ENCODE data around the gene ANKS6. TPM values are rescaled to one million over a fixed set of nuclear protein-coding genes. Genes with fewer than 3 reads are reported as not detected.

Gene ANKS6
- total and polyA plus RNA-seq, 10 of the 15 experiments (the other 5 are each of a cell fraction or from before 2014, with no cell fraction given) = 2.0 to 16.2 (median 6.1) TPM

DNA sequence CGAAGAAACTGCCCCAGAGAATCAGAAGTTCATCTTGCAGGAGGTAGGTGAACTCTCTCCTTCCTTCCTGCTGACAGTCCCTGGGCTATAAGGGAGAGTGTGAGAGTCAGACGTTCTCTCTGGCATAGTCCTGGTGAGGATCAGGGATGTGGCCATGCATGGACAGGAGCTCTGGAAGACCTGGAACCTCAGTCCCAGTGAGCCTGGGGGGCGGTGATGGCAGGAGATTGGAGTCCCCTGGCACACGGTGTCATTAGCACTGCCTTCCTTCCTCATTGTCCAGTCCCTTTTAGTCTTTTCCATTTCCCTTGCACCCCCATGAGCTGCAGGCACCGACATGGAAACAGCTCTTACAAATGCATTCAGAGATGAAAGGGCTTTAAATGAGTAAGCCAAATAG is 49.7 kb upstream of the ANKS6 start (continued):
- TF ChIP-seq, protein P1, sequence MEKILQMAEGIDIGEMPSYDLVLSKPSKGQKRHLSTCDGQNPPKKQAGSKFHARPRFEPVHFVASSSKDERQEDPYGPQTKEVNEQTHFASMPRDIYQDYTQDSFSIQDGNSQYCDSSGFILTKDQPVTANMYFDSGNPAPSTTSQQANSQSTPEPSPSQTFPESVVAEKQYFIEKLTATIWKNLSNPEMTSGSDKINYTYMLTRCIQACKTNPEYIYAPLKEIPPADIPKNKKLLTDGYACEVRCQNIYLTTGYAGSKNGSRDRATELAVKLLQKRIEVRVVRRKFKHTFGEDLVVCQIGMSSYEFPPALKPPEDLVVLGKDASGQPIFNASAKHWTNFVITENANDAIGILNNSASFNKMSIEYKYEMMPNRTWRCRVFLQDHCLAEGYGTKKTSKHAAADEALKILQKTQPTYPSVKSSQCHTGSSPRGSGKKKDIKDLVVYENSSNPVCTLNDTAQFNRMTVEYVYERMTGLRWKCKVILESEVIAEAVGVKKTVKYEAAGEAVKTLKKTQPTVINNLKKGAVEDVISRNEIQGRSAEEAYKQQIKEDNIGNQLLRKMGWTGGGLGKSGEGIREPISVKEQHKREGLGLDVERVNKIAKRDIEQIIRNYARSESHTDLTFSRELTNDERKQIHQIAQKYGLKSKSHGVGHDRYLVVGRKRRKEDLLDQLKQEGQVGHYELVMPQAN (conservative IDR thresholded peaks at IDR 0.05) = no peak

DNA sequence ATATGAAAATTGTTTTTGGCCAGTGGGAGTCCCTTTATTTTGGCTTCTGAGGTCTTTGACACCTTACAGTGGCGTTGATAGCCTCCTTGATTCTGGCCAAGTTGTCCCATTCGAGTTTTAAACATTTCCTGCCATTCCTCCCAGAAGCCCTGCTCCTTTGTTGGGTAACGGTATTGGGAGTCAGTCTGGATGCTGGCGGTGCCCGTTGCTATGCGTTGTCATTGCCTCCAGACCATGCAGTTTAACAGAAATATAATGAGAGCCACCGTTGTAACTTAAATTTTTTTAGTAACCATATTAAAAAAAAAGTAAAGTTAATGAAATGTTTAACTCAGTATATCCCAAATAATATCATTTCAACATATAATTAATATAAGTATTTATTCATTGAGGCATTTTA is 46.2 kb upstream of the ANKS6 start:
- RAD21 ChIA-PET (ENCODE audit: unreplicated experiment) = no interaction called here
- H3K27me3 ChIP-seq (replicated peaks in 1 of 2; ENCODE audit: control insufficient read depth in 2 of 2, insufficient read depth in 2 of 2, low read length in 1 of 2) = no peaks in the 10 kb centered on the region; a peak in 1 of 4 replicates
- H3K9me3 ChIP-seq (replicated peaks; ENCODE audit: control insufficient read depth, insufficient read depth, low read length) = no peaks in the 10 kb centered on the region
- no peak overlapping the region for H3K27ac ChIP-seq (ENCODE audit: control insufficient read depth, insufficient read depth)
- no peak overlapping the region for H3K9ac ChIP-seq (ENCODE audit: control insufficient read depth, insufficient read depth, low read length)
- no TSS peak for BruUV-seq (replicated peaks)
- intact Hi-C loops (cut with micrococcal nuclease; ENCODE audit: unreplicated experiment) = no loop called here
- H3K79me2 ChIP-seq (ENCODE audit: control insufficient read depth, insufficient read depth, low read length) = no peaks in the 10 kb centered on the region
- in situ Hi-C loops (cut with MboI) = no loop called here
- CTCF ChIA-PET = interaction anchor here (1.0 to 7.8 kb wide), 3 partner anchors 19 to 298 kb away, joined by 3 to 108 read pairs (median 8); no protein-coding TSS in a partner anchor
- H4K20me1 ChIP-seq (ENCODE audit: control insufficient read depth, insufficient read depth) = no peaks in the 10 kb centered on the region
- WGBS (ENCODE audit: insufficient coverage, insufficient replicate concordance, low lambda C conversion rate, missing lambda C conversion rate) = 49% methylated on average over 7 of the region's 7 CpGs
- no peak overlapping the region for H2AFZ ChIP-seq (ENCODE audit: control insufficient read depth, low read depth, low read length)
- no peak overlapping the region for H3K4me2 ChIP-seq (ENCODE audit: control insufficient read depth, insufficient read depth)
- H3K4me3 ChIP-seq = no peak overlapping the region
- ATAC-seq (no peak), DNase-seq (ENCODE audit: low read depth, low spot score) (no peak), FAIRE-seq (no peak)
- no peaks in the 10 kb centered on the region for H3K4me1 ChIP-seq (ENCODE audit: control insufficient read depth, insufficient read depth, low read length)
- POLR2A ChIA-PET = no interaction called here
- no peaks in the 10 kb centered on the region for H3K36me3 ChIP-seq (ENCODE audit: control insufficient read depth in 2 of 2, insufficient read depth in 2 of 2, low read length in 1 of 2)
- SMC1A ChIA-PET (ENCODE audit: uncharacterized antibody, unreplicated experiment) = interaction anchor here (0.6 to 1.0 kb wide), 2 partner anchors 316 to 806 kb away, joined by 3 read pairs; no protein-coding TSS in a partner anchor
- TF ChIP-seq, protein P2, sequence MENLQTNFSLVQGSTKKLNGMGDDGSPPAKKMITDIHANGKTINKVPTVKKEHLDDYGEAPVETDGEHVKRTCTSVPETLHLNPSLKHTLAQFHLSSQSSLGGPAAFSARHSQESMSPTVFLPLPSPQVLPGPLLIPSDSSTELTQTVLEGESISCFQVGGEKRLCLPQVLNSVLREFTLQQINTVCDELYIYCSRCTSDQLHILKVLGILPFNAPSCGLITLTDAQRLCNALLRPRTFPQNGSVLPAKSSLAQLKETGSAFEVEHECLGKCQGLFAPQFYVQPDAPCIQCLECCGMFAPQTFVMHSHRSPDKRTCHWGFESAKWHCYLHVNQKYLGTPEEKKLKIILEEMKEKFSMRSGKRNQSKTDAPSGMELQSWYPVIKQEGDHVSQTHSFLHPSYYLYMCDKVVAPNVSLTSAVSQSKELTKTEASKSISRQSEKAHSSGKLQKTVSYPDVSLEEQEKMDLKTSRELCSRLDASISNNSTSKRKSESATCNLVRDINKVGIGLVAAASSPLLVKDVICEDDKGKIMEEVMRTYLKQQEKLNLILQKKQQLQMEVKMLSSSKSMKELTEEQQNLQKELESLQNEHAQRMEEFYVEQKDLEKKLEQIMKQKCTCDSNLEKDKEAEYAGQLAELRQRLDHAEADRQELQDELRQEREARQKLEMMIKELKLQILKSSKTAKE (IDR thresholded peaks at IDR 0.05; ENCODE audit: low read depth, poor library complexity, severe bottlenecking) = no peak
- TF ChIP-seq, protein P3, sequence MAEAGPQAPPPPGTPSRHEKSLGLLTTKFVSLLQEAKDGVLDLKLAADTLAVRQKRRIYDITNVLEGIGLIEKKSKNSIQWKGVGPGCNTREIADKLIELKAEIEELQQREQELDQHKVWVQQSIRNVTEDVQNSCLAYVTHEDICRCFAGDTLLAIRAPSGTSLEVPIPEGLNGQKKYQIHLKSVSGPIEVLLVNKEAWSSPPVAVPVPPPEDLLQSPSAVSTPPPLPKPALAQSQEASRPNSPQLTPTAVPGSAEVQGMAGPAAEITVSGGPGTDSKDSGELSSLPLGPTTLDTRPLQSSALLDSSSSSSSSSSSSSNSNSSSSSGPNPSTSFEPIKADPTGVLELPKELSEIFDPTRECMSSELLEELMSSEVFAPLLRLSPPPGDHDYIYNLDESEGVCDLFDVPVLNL (IDR thresholded peaks at IDR 0.05; ENCODE audit: low read depth, low read length) = no peak
- TF ChIP-seq CHD1 (IDR thresholded peaks at IDR 0.05; ENCODE audit: low read depth, low read length) (no peak), TAF1 (IDR thresholded peaks at IDR 0.05; ENCODE audit: borderline replicate concordance, low read depth, low read length) (no peak), POU2F2 (IDR thresholded peaks at IDR 0.05; ENCODE audit: borderline replicate concordance, low read depth, low read length) (no peak), SUPT20H (IDR thresholded peaks at IDR 0.05; ENCODE audit: borderline replicate concordance, control insufficient read depth, low read depth, low read length) (no peak), TCF12 (IDR thresholded peaks at IDR 0.05; ENCODE audit: low read depth, low read length) (no peak), EP300 (IDR thresholded peaks at IDR 0.05; ENCODE audit: borderline replicate concordance in 1 of 2, control insufficient read depth in 1 of 2, low read depth in 2 of 2, low read length in 2 of 2) (no peak), SMAD5 (IDR thresholded peaks at IDR 0.05; ENCODE audit: low read depth) (no peak), RAD51 (IDR thresholded peaks at IDR 0.05) (no peak), JUNB (IDR thresholded peaks at IDR 0.05) (no peak), RBBP5 (conservative IDR thresholded peaks at IDR 0.05) (no peak)
- TF ChIP-seq, protein P4, sequence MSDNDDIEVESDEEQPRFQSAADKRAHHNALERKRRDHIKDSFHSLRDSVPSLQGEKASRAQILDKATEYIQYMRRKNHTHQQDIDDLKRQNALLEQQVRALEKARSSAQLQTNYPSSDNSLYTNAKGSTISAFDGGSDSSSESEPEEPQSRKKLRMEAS (IDR thresholded peaks at IDR 0.05; ENCODE audit: low read depth, low read length) = no peak
- TF ChIP-seq, protein P5, sequence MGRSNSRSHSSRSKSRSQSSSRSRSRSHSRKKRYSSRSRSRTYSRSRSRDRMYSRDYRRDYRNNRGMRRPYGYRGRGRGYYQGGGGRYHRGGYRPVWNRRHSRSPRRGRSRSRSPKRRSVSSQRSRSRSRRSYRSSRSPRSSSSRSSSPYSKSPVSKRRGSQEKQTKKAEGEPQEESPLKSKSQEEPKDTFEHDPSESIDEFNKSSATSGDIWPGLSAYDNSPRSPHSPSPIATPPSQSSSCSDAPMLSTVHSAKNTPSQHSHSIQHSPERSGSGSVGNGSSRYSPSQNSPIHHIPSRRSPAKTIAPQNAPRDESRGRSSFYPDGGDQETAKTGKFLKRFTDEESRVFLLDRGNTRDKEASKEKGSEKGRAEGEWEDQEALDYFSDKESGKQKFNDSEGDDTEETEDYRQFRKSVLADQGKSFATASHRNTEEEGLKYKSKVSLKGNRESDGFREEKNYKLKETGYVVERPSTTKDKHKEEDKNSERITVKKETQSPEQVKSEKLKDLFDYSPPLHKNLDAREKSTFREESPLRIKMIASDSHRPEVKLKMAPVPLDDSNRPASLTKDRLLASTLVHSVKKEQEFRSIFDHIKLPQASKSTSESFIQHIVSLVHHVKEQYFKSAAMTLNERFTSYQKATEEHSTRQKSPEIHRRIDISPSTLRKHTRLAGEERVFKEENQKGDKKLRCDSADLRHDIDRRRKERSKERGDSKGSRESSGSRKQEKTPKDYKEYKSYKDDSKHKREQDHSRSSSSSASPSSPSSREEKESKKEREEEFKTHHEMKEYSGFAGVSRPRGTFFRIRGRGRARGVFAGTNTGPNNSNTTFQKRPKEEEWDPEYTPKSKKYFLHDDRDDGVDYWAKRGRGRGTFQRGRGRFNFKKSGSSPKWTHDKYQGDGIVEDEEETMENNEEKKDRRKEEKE (IDR thresholded peaks at IDR 0.05) = no peak
